HPDE6-E6E7 (cell line): ENCODE data around the gene DOK3.
A peak's percentile ranks its signal among the peaks of the same experiment; 100 is the strongest.

Experiments
- DNase-seq: peaks from one replicate; pipeline ENCODE4 v3.0.0; 2011; ENCODE audit warnings: missing footprints; ENCODE audit errors: extremely low spot score

DOK3 gene

GRCh38 chr5:177468685-177469628 is 40.7 kb downstream of the DOK3 start:
- DNase-seq: no peak

- no peak for DNase-seq
These were observed 41.3 kb downstream of the DOK3 start for GRCh38 chr5:177468329-177468684.

GRCh38 chr5:177467436-177467835 is 42.2 kb downstream of the DOK3 start:
- DNase-seq: no peak

GRCh38 chr5:177466861-177467260 is 42.8 kb downstream of the DOK3 start:
- no peak for DNase-seq

- no peak for DNase-seq
These were observed 44.6 kb downstream of the DOK3 start for GRCh38 chr5:177465044-177465443.

GRCh38 chr5:177462021-177462670 is 47.5 kb downstream of the DOK3 start:
- no peak for DNase-seq

GRCh38 chr5:177459819-177460628 is 49.6 kb downstream of the DOK3 start:
- DNase-seq: no peak

GRCh38 chr5:177459357-177459756 is 50.3 kb downstream of the DOK3 start:
- DNase-seq: no peak

- DNase-seq: no peak
These were observed 50.7 kb downstream of the DOK3 start for GRCh38 chr5:177458912-177459350.

GRCh38 chr5:177457852-177458681 is 51.6 kb downstream of the DOK3 start:
- DNase-seq: no peak

GRCh38 chr5:177456976-177457851 is 52.4 kb downstream of the DOK3 start:
- DNase-seq: peak; percentile 95

GRCh38 chr5:177456591-177456964 is 53.0 kb downstream of the DOK3 start:
- DNase-seq: no peak

GRCh38 chr5:177455661-177456590 is 53.7 kb downstream of the DOK3 start:
- peak; percentile 94 for DNase-seq

GRCh38 chr5:177455036-177455660 is 54.5 kb downstream of the DOK3 start:
- DNase-seq: peak; percentile 73

- DNase-seq: peak; percentile 95
These were observed 55.1 kb downstream of the DOK3 start for GRCh38 chr5:177454397-177455035.

- DNase-seq: no peak
These were observed 55.7 kb downstream of the DOK3 start for GRCh38 chr5:177453852-177454396.

- no peak for DNase-seq
These were observed 56.7 kb downstream of the DOK3 start for GRCh38 chr5:177452688-177453638.
